ENCODE data around the gene SFT2D3. TPM values are rescaled to one million over a fixed set of nuclear protein-coding genes. Genes with fewer than 3 reads are reported as not detected.

Gene SFT2D3
- total RNA-seq, 1 experiment from 2014 or later = 5.6 TPM

DNA sequence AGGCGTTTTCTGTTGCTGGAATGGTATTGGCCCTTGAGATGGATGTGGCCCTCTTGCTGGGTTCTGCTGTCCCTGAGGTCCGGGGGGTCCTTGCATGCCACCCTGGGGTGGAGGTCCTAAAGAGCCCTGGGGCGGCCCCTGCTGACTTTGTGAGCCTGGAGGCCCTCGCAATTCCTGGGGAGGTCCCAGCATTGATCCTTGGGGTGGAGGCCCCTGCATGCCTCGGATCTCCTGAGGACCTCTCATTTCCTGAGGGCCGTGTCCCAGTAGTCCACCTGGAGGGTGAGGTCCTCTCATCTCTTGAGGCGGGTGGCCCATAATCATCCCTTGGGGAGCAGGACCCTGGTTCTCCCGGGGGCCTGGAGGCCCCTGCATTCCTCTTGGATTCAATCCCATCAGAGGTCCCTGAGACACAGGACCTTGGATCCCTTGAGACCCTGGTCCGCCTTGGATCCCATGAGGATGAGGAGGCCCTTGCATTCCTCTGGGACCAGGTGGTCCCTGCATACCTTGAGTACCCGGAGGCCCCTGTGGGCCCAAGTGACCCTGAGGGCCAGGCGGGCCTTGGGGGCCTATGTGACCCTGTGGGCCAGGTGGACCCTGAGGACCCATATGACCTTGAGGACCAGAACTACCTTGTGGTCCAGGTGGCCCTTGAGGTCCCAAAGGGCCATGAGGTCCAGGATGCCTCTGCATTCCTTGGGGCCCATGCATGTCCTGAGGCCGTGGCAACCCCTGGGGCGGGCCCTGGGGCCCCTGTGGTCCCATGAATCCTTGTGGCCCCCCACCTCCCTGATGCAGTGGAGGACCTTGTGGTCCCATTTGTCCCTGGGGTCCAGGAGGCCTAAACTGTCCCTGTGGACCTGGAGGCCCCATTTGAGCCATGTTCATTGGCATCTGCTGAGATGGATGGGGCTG is 18.3 kb downstream of the SFT2D3 start:
- no peak for DNase-seq (ENCODE audit: low read depth, low spot score)
- ChIA-PET POLR2A (no interaction called here), CTCF (no interaction called here)
- in situ Hi-C loops (cut with HindIII; ENCODE audit: low pct_unique_long_range_greater_than_20kb, low sequenced_read_pairs) = no loop called here
- ATAC-seq = no peak
- Histone ChIP-seq H3K4me3 (ENCODE audit: low read depth in 2 of 2, low read length in 2 of 2) (no peak overlapping the region), H3K4me1 (ENCODE audit: control insufficient read depth, insufficient read depth, low read length) (no peaks in the 10 kb centered on the region), H3K27me3 (ENCODE audit: control insufficient read depth, insufficient read depth, low read length) (no peaks in the 10 kb centered on the region), H3K9me3 (ENCODE audit: control insufficient read depth, insufficient read depth, low read depth, low read length) (no peaks in the 10 kb centered on the region), H3K27ac (ENCODE audit: low read length) (no peak overlapping the region), H3K36me3 (ENCODE audit: control insufficient read depth, insufficient read depth, low read length) (peaks cover 24% of the 10 kb centered on the region)
- intact Hi-C loops (cut with micrococcal nuclease; ENCODE audit: unreplicated experiment) = no loop called here
- TF ChIP-seq POLR2AphosphoS5 (IDR thresholded peaks at IDR 0.05; ENCODE audit: low read depth, low read length) = no peak
- no peak for TF ChIP-seq SIN3A (IDR thresholded peaks at IDR 0.05; ENCODE audit: borderline replicate concordance, insufficient read depth, low read depth, low read length)
- TF ChIP-seq, protein P1, sequence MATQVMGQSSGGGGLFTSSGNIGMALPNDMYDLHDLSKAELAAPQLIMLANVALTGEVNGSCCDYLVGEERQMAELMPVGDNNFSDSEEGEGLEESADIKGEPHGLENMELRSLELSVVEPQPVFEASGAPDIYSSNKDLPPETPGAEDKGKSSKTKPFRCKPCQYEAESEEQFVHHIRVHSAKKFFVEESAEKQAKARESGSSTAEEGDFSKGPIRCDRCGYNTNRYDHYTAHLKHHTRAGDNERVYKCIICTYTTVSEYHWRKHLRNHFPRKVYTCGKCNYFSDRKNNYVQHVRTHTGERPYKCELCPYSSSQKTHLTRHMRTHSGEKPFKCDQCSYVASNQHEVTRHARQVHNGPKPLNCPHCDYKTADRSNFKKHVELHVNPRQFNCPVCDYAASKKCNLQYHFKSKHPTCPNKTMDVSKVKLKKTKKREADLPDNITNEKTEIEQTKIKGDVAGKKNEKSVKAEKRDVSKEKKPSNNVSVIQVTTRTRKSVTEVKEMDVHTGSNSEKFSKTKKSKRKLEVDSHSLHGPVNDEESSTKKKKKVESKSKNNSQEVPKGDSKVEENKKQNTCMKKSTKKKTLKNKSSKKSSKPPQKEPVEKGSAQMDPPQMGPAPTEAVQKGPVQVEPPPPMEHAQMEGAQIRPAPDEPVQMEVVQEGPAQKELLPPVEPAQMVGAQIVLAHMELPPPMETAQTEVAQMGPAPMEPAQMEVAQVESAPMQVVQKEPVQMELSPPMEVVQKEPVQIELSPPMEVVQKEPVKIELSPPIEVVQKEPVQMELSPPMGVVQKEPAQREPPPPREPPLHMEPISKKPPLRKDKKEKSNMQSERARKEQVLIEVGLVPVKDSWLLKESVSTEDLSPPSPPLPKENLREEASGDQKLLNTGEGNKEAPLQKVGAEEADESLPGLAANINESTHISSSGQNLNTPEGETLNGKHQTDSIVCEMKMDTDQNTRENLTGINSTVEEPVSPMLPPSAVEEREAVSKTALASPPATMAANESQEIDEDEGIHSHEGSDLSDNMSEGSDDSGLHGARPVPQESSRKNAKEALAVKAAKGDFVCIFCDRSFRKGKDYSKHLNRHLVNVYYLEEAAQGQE (IDR thresholded peaks at IDR 0.05; ENCODE audit: insufficient read depth in 1 of 2, low read depth in 2 of 2, low read length in 1 of 2) = no peak
- no TSS peak for BruUV-seq (replicated peaks)

DNA sequence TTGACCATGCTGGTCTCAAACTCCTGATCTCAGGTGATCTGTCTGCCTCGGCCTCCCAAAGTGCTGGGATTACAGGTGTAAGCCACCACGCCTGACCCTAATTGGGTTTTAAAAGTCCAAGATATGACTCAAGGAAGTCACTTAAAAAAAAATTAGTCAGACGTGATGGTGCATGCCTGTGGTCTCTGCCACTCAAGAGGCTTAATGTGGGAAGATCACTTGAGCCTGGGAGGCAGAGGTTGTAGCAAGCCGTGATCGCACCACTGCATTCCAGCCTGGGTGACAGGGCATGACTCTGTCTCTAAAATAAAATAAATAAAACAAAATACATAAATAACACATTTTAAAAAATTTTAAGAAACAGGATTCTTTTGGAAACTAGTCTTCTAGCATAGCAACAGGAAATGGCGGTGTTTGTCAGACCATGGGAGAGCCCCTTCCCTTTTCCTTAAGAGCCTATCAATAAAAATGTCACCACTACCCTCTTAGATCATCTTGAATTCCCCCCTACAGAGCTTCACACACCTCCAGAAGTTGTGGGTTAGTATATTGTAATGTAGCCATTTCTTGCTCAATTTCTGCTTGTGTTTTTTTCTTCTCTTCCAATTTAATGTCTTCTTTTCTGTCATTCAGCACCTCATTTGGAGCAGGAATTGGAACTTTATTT is 20.1 kb downstream of the SFT2D3 start:
- in situ Hi-C loops (cut with HindIII; ENCODE audit: low pct_unique_long_range_greater_than_20kb, low sequenced_read_pairs) (no loop called here), intact Hi-C loops (cut with micrococcal nuclease; ENCODE audit: unreplicated experiment) (no loop called here)
- TF ChIP-seq POLR2AphosphoS5 (IDR thresholded peaks at IDR 0.05; ENCODE audit: low read depth, low read length) = no peak
- TF ChIP-seq SIN3A (IDR thresholded peaks at IDR 0.05; ENCODE audit: borderline replicate concordance, insufficient read depth, low read depth, low read length) = no peak
- no peak for TF ChIP-seq TCF7L2 (IDR thresholded peaks at IDR 0.05; ENCODE audit: low read depth, low read length)
- Histone ChIP-seq H3K36me3 (ENCODE audit: control insufficient read depth, insufficient read depth, low read length) (peaks cover 28% of the 10 kb centered on the region), H3K9me3 (ENCODE audit: control insufficient read depth, insufficient read depth, low read depth, low read length) (no peaks in the 10 kb centered on the region), H3K27ac (ENCODE audit: low read length) (no peak overlapping the region), H3K4me1 (ENCODE audit: control insufficient read depth, insufficient read depth, low read length) (no peaks in the 10 kb centered on the region), H3K4me3 (ENCODE audit: low read depth in 2 of 2, low read length in 2 of 2) (no peak overlapping the region), H3K27me3 (ENCODE audit: control insufficient read depth, insufficient read depth, low read length) (no peaks in the 10 kb centered on the region)
- ATAC-seq (no peak), DNase-seq (ENCODE audit: low read depth, low spot score) (no peak)
- no TSS peak for BruUV-seq (replicated peaks)
- ChIA-PET CTCF (no interaction called here), POLR2A (no interaction called here)

DNA sequence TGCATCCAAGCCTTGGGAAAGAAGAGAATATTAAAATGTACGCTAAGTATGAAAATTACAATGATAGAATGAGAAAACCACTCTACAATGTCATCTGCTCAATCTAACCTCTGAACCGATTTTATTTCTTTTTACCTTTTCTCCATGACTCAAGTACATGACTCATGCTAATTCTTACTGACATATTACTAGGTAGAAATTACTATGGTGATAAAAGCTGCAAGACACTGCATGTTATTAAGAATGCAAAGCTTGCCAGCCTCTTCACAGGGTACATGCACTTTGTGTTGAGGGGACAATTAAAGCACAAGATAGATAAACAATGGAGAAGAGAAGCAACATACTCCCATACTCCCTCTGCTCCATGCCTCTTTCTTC is 20.7 kb downstream of the SFT2D3 start:
- DNase-seq (ENCODE audit: low read depth, low spot score) = no peak
- ATAC-seq = no peak
- Histone ChIP-seq H3K36me3 (ENCODE audit: control insufficient read depth, insufficient read depth, low read length) (peaks cover 27% of the 10 kb centered on the region), H3K4me1 (ENCODE audit: control insufficient read depth, insufficient read depth, low read length) (no peaks in the 10 kb centered on the region), H3K27me3 (ENCODE audit: control insufficient read depth, insufficient read depth, low read length) (no peaks in the 10 kb centered on the region), H3K27ac (ENCODE audit: low read length) (no peak overlapping the region), H3K4me3 (ENCODE audit: low read depth in 2 of 2, low read length in 2 of 2) (no peak overlapping the region), H3K9me3 (ENCODE audit: control insufficient read depth, insufficient read depth, low read depth, low read length) (no peaks in the 10 kb centered on the region)
- ChIA-PET POLR2A (no interaction called here), CTCF (no interaction called here)
- intact Hi-C loops (cut with micrococcal nuclease; ENCODE audit: unreplicated experiment) (no loop called here), in situ Hi-C loops (cut with HindIII; ENCODE audit: low pct_unique_long_range_greater_than_20kb, low sequenced_read_pairs) (no loop called here)
- no TSS peak for BruUV-seq (replicated peaks)
- TF ChIP-seq TCF7L2 (IDR thresholded peaks at IDR 0.05; ENCODE audit: low read depth, low read length) (no peak), POLR2AphosphoS5 (IDR thresholded peaks at IDR 0.05; ENCODE audit: low read depth, low read length) (no peak), SIN3A (IDR thresholded peaks at IDR 0.05; ENCODE audit: borderline replicate concordance, insufficient read depth, low read depth, low read length) (no peak)
- TF ChIP-seq, protein P2, sequence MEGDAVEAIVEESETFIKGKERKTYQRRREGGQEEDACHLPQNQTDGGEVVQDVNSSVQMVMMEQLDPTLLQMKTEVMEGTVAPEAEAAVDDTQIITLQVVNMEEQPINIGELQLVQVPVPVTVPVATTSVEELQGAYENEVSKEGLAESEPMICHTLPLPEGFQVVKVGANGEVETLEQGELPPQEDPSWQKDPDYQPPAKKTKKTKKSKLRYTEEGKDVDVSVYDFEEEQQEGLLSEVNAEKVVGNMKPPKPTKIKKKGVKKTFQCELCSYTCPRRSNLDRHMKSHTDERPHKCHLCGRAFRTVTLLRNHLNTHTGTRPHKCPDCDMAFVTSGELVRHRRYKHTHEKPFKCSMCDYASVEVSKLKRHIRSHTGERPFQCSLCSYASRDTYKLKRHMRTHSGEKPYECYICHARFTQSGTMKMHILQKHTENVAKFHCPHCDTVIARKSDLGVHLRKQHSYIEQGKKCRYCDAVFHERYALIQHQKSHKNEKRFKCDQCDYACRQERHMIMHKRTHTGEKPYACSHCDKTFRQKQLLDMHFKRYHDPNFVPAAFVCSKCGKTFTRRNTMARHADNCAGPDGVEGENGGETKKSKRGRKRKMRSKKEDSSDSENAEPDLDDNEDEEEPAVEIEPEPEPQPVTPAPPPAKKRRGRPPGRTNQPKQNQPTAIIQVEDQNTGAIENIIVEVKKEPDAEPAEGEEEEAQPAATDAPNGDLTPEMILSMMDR (IDR thresholded peaks at IDR 0.05) = no peak
- TF ChIP-seq, protein P1 (IDR thresholded peaks at IDR 0.05; ENCODE audit: insufficient read depth in 1 of 2, low read depth in 2 of 2, low read length in 1 of 2) = no peak
